ENCODE results near the gene GNA12.

DNA sequence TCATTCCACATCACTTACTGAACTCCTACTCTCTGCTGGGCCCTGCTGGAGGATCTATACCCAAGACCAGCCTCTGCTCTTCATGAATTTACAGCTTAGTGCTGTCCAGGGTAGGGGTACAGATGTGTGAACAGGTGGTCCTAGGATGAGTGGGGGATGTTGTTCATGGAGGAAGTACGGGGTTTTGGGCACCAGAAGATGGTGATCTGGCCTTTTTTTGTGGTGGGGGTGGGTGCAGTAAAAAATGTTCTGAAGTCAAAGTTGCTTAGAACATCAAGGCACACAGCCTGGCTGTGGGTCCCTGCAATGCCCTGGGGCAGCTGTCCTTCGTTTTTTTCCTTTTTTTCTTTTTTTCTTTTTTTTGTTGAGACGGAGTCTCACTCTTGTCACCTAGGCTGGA, 34.2 kb upstream of the GNA12 start:
- TF ChIP-seq, protein P1, sequence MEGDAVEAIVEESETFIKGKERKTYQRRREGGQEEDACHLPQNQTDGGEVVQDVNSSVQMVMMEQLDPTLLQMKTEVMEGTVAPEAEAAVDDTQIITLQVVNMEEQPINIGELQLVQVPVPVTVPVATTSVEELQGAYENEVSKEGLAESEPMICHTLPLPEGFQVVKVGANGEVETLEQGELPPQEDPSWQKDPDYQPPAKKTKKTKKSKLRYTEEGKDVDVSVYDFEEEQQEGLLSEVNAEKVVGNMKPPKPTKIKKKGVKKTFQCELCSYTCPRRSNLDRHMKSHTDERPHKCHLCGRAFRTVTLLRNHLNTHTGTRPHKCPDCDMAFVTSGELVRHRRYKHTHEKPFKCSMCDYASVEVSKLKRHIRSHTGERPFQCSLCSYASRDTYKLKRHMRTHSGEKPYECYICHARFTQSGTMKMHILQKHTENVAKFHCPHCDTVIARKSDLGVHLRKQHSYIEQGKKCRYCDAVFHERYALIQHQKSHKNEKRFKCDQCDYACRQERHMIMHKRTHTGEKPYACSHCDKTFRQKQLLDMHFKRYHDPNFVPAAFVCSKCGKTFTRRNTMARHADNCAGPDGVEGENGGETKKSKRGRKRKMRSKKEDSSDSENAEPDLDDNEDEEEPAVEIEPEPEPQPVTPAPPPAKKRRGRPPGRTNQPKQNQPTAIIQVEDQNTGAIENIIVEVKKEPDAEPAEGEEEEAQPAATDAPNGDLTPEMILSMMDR (IDR thresholded peaks at IDR 0.05; ENCODE audit: insufficient read depth, low read length): no peak
- TF ChIP-seq, protein P2, sequence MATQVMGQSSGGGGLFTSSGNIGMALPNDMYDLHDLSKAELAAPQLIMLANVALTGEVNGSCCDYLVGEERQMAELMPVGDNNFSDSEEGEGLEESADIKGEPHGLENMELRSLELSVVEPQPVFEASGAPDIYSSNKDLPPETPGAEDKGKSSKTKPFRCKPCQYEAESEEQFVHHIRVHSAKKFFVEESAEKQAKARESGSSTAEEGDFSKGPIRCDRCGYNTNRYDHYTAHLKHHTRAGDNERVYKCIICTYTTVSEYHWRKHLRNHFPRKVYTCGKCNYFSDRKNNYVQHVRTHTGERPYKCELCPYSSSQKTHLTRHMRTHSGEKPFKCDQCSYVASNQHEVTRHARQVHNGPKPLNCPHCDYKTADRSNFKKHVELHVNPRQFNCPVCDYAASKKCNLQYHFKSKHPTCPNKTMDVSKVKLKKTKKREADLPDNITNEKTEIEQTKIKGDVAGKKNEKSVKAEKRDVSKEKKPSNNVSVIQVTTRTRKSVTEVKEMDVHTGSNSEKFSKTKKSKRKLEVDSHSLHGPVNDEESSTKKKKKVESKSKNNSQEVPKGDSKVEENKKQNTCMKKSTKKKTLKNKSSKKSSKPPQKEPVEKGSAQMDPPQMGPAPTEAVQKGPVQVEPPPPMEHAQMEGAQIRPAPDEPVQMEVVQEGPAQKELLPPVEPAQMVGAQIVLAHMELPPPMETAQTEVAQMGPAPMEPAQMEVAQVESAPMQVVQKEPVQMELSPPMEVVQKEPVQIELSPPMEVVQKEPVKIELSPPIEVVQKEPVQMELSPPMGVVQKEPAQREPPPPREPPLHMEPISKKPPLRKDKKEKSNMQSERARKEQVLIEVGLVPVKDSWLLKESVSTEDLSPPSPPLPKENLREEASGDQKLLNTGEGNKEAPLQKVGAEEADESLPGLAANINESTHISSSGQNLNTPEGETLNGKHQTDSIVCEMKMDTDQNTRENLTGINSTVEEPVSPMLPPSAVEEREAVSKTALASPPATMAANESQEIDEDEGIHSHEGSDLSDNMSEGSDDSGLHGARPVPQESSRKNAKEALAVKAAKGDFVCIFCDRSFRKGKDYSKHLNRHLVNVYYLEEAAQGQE (IDR thresholded peaks at IDR 0.05; ENCODE audit: insufficient replicate concordance, low read depth): no peak
- TF ChIP-seq POLR2AphosphoS5 (IDR thresholded peaks at IDR 0.05; ENCODE audit: low read depth): no peak

Data from HL-60 (cell line).